Panc1 (cell line): ENCODE results near the gene GDF15. TPM values are rescaled to one million over a fixed set of nuclear protein-coding genes. Genes with fewer than 3 reads are reported as not detected.
"Not testable (repeated sequence)": the region's sequence is repeated elsewhere in the genome, so short reads cannot be mapped to it uniquely, and the experiment has no call there.

Experiments
- ATAC-seq: fragments of 200-7000 bp; cut with Tn5 transposase; 2 replicates; pipeline ENCODE4 v1.9.1; 2020; ENCODE audit warnings: mild to moderate bottlenecking, moderate library complexity
- BruUV-seq: library from RNA; stranded (reverse); fragments of 400-500 nt; replicated peaks from 2 replicates; lab custom pipeline; 2021; lab: Mats Ljungman, UMichigan
- CTCF ChIA-PET: fragments of 300-600 bp; sonication (Branson Sonifier 250); formaldehyde crosslinking; loops from one replicate; lab custom pipeline; 2022; ENCODE audit warnings: antibody characterized with exemption; lab: Charles Lee
- POLR2A ChIA-PET: fragments of 300-600 bp; sonication (Branson Sonifier 250); formaldehyde crosslinking; loops from one replicate; lab custom pipeline; 2022; ENCODE audit warnings: antibody characterized with exemption; lab: Charles Lee
- DNase-seq: peaks from one replicate; pipeline ENCODE4 v3.0.0-alpha.2; 2010; ENCODE audit warnings: low read depth, low spot score
- H3K27ac ChIP-seq: 2 replicates; pipeline ENCODE4 v1.5.1; 2011; ENCODE audit warnings: mild to moderate bottlenecking, low read length, inconsistent platforms
- H3K27me3 ChIP-seq: fragments of 200-500 bp; sonication (Bioruptor generic); 2 replicates; pipeline ENCODE4 v1.6.0; 2014; ENCODE audit warnings: low read length, inconsistent platforms; ENCODE audit not compliant: control insufficient read depth, insufficient read depth
- H3K36me3 ChIP-seq: fragments of 200-500 bp; sonication (Bioruptor generic); 2 replicates; pipeline ENCODE4 v1.5.1; 2014; ENCODE audit warnings: inconsistent platforms, mild to moderate bottlenecking, low read length, moderate library complexity; ENCODE audit not compliant: control insufficient read depth, insufficient read depth
- H3K4me1 ChIP-seq: 2 replicates; pipeline ENCODE4 v1.5.1; 2011; ENCODE audit warnings: inconsistent platforms, mild to moderate bottlenecking, low read length, moderate library complexity; ENCODE audit not compliant: control insufficient read depth, insufficient read depth
- H3K4me3 ChIP-seq, 2 experiments: 2 replicates each; pipeline ENCODE4 v1.5.1; 2011 to 2012; ENCODE audit warnings: low read depth in 2 of 2, low read length in 2 of 2, mild to moderate bottlenecking in 2 of 2, inconsistent platforms in 1 of 2, moderate library complexity in 1 of 2
- H3K9me3 ChIP-seq: fragments of 200-500 bp; sonication (Bioruptor generic); 2 replicates; pipeline ENCODE4 v1.5.1; 2014; ENCODE audit warnings: low read depth, mild to moderate bottlenecking, inconsistent platforms, low read length, moderate library complexity; ENCODE audit not compliant: control insufficient read depth, insufficient read depth
- CTCF ChIP-seq: fragments of 450-650 bp; IDR thresholded peaks from 2 replicates; pipeline ENCODE4 v1.5.1; 2017; ENCODE audit warnings: mild to moderate bottlenecking
- POLR2AphosphoS5 ChIP-seq: IDR thresholded peaks from 2 replicates; pipeline ENCODE4 v1.6.1; 2012; ENCODE audit warnings: mild to moderate bottlenecking, low read depth, low read length, moderate library complexity
- REST ChIP-seq, 2 experiments: IDR thresholded peaks; 2 replicates each; pipeline ENCODE4 v1.6.1; 2011 to 2012; ENCODE audit warnings: low read depth in 2 of 2, control low read depth in 1 of 2, low read length in 1 of 2, mild to moderate bottlenecking in 1 of 2, moderate library complexity in 1 of 2; ENCODE audit not compliant: insufficient read depth in 1 of 2
- SIN3A ChIP-seq: IDR thresholded peaks from 2 replicates; pipeline ENCODE4 v1.6.1; 2012; ENCODE audit warnings: low read depth, mild to moderate bottlenecking, low read length, moderate library complexity, borderline replicate concordance; ENCODE audit not compliant: insufficient read depth
- TCF7L2 ChIP-seq: IDR thresholded peaks from 2 replicates; pipeline ENCODE4 v1.6.1; 2011; ENCODE audit warnings: mild to moderate bottlenecking, low read depth, low read length, inconsistent platforms
- in situ Hi-C: cut with HindIII; loops from 2 replicates; pipeline ENCODE4 v1.10.0; 2016; ENCODE audit warnings: low sequenced_read_pairs, low pct_unique_long_range_greater_than_20kb
- intact Hi-C: fragments of 100-400 bp; cut with micrococcal nuclease; formaldehyde crosslinking; loops from one replicate; pipeline ENCODE4 v1.10.0; 2022; ENCODE audit not compliant: unreplicated experiment
- total RNA-seq: library from RNA; stranded (reverse); gene quantifications from one replicate; pipeline ENCODE4 v1.2.1, GENCODE V29; 2021; ENCODE audit not compliant: unreplicated experiment

GDF15 gene
- total RNA-seq, 1 experiment from 2014 or later = 335 TPM

- CTCF ChIA-PET = interaction anchor here (0.6 kb wide), 1 partner anchor 22 kb away, joined by 7 read pairs; no protein-coding TSS in a partner anchor
- H3K27ac ChIP-seq = no peak overlapping the region
- H3K4me1 ChIP-seq = peaks cover 5% of the 10 kb centered on the region; the same call in 1 of the 2 replicates
- TF ChIP-seq POLR2AphosphoS5 (no peak), CTCF (no peak), SIN3A (no peak), REST (IDR thresholded peaks at IDR 0.05; ENCODE audit: insufficient read depth in 1 of 2, low read depth in 2 of 2, low read length in 1 of 2) (no peak), TCF7L2 (no peak)
- intact Hi-C loops (no loop called here), in situ Hi-C loops (no loop called here)
- H3K9me3 ChIP-seq = no peaks in the 10 kb centered on the region
- no peak for DNase-seq
- H3K4me3 ChIP-seq = no peak overlapping the region
- BruUV-seq = no TSS peak
- H3K27me3 ChIP-seq = no peaks in the 10 kb centered on the region
- H3K36me3 ChIP-seq = no peaks in the 10 kb centered on the region
- POLR2A ChIA-PET = no interaction called here
- no peak; the same call in 1 of the 2 replicates for ATAC-seq
Measured at GRCh38 chr19:18346091-18346490, 39.9 kb upstream of the GDF15 start.

GRCh38 chr19:18348171-18348570, 37.8 kb upstream of the GDF15 start:
- intact Hi-C loops (loop anchor here (2.0 kb wide), 1 partner anchor 63 kb away; no protein-coding TSS in a partner anchor), in situ Hi-C loops (no loop called here)
- H3K36me3 ChIP-seq = no peaks in the 10 kb centered on the region
- ChIA-PET CTCF (interaction anchor here (0.7 kb wide), 1 partner anchor 75 kb away, joined by 3 read pairs; no protein-coding TSS in a partner anchor), POLR2A (no interaction called here)
- ATAC-seq (no peak), DNase-seq (no peak)
- peak overlapping the region; percentile 72; the same call in 1 of the 2 replicates for H3K27ac ChIP-seq
- no peak for TF ChIP-seq TCF7L2
- TF ChIP-seq REST (IDR thresholded peaks at IDR 0.05; ENCODE audit: insufficient read depth in 1 of 2, low read depth in 2 of 2, low read length in 1 of 2) = no peak
- no peak for TF ChIP-seq SIN3A
- TF ChIP-seq POLR2AphosphoS5 = no peak
- no peak for TF ChIP-seq CTCF
- H3K4me3 ChIP-seq = no peak overlapping the region
- no TSS peak for BruUV-seq
- no peaks in the 10 kb centered on the region for H3K27me3 ChIP-seq
- no peaks in the 10 kb centered on the region for H3K9me3 ChIP-seq
- no peaks in the 10 kb centered on the region for H3K4me1 ChIP-seq

GRCh38 chr19:18348818-18349339, 37.1 kb upstream of the GDF15 start:
- DNase-seq, H3K9me3 ChIP-seq, H3K4me1 ChIP-seq, BruUV-seq, ATAC-seq, H3K4me3 ChIP-seq, CTCF ChIA-PET, H3K36me3 ChIP-seq, in situ Hi-C loops, H3K27me3 ChIP-seq: not testable (repeated sequence)
- intact Hi-C loops = loop anchor here (2.0 kb wide), 1 partner anchor 62 kb away; no protein-coding TSS in a partner anchor
- peak overlapping the region; percentile 72; the same call in 1 of the 2 replicates for H3K27ac ChIP-seq
- POLR2A ChIA-PET = interaction anchor here (0.6 kb wide), 2 partner anchors 49 to 67 kb away, joined by 3 to 4 read pairs; partner anchors contain the start of gene JUND
